Keratinocyte (primary cell): ENCODE results near the gene PIBF1. TPM values are rescaled to one million over a fixed set of nuclear protein-coding genes. Genes with fewer than 3 reads are reported as not detected.
A peak's percentile ranks its signal among the peaks of the same experiment; 100 is the strongest.

Experiments used
- DNase-seq: peaks from one replicate; pipeline ENCODE4 v3.0.0-alpha.2; 2011; ENCODE audit warnings: low read depth, missing footprints, low spot score
- FAIRE-seq: peaks from 2 replicates; lab custom pipeline; 2011; peaks lifted over from hg19 to GRCh38; lab: Jason Lieb, UNC
- H2AFZ ChIP-seq: 2 replicates; pipeline ENCODE4 v1.6.0; 2012; ENCODE audit warnings: low read length, control low read depth, inconsistent platforms; ENCODE audit not compliant: control insufficient read depth
- H3K27ac ChIP-seq: 2 replicates; pipeline ENCODE4 v1.5.1; 2011; ENCODE audit warnings: low read length; ENCODE audit not compliant: control insufficient read depth, insufficient read depth
- H3K27me3 ChIP-seq: 3 replicates; pipeline ENCODE4 v1.6.0; 2011; ENCODE audit warnings: low read length; ENCODE audit not compliant: control insufficient read depth, insufficient read depth; ENCODE audit errors: extremely low read depth
- H3K36me3 ChIP-seq, 2 experiments: 2 replicates in 1 of 2; 3 replicates in 1 of 2; pipeline ENCODE4 v1.5.1; 2011; ENCODE audit warnings: low read length in 2 of 2, mild to moderate bottlenecking in 1 of 2; ENCODE audit not compliant: control insufficient read depth in 2 of 2, insufficient read depth in 2 of 2; ENCODE audit errors: extremely low read depth in 1 of 2
- H3K4me1 ChIP-seq: 3 replicates; pipeline ENCODE4 v1.5.1; 2011; ENCODE audit warnings: low read length; ENCODE audit not compliant: control insufficient read depth, insufficient read depth; ENCODE audit errors: extremely low read depth
- H3K4me2 ChIP-seq: 3 replicates; pipeline ENCODE4 v1.6.0; 2011; ENCODE audit warnings: low read depth, low read length; ENCODE audit not compliant: control insufficient read depth, insufficient read depth; ENCODE audit errors: extremely low read depth
- H3K4me3 ChIP-seq, 3 experiments: fragments of 200-600 bp in 1 of 3; sonication (generic) in 1 of 3; 2 replicates in 2 of 3; 3 replicates in 1 of 3; pipeline ENCODE4 v1.5.1; 2011 to 2016; ENCODE audit warnings: low read length in 3 of 3, mild to moderate bottlenecking in 3 of 3, control low read depth in 2 of 3, inconsistent platforms in 1 of 3, low read depth in 1 of 3, mixed read lengths in 1 of 3, mixed run types in 1 of 3, moderate library complexity in 1 of 3; ENCODE audit not compliant: control insufficient read depth in 2 of 3, insufficient read depth in 2 of 3; ENCODE audit errors: extremely low read depth in 1 of 3
- H3K79me2 ChIP-seq: 2 replicates; pipeline ENCODE4 v1.6.0; 2012; ENCODE audit warnings: low read length; ENCODE audit not compliant: control insufficient read depth, insufficient read depth
- H3K9ac ChIP-seq: 3 replicates; pipeline ENCODE4 v1.6.0; 2011; ENCODE audit warnings: low read length; ENCODE audit not compliant: control insufficient read depth, insufficient read depth; ENCODE audit errors: extremely low read depth
- H3K9me1 ChIP-seq: 3 replicates; pipeline ENCODE4 v1.6.0; 2011; ENCODE audit warnings: low read length; ENCODE audit not compliant: control insufficient read depth, insufficient read depth; ENCODE audit errors: extremely low read depth
- H3K9me3 ChIP-seq: 2 replicates; pipeline ENCODE4 v1.5.1; 2012; ENCODE audit warnings: low read depth, low read length; ENCODE audit not compliant: control insufficient read depth
- H4K20me1 ChIP-seq: 3 replicates; pipeline ENCODE4 v1.6.0; 2011; ENCODE audit warnings: low read length; ENCODE audit not compliant: control insufficient read depth, insufficient read depth; ENCODE audit errors: extremely low read depth
- EZH2 ChIP-seq: IDR thresholded peaks from one replicate; pipeline ENCODE4 v1.6.1; 2012; ENCODE audit warnings: inconsistent platforms, mild to moderate bottlenecking, low read length, moderate library complexity
- dilution Hi-C: fragments of 300-500 bp; cut with MboI; formaldehyde crosslinking; loops from one replicate; pipeline ENCODE4 v1.7.0; 2020; ENCODE audit warnings: low sequenced_read_pairs; ENCODE audit not compliant: extremely low pct_ligation_motif_present
- polyA plus RNA-seq, 5 experiments: library from polyadenylated mRNA; depleted of rRNA in 3 of 5; stranded (reverse) in 3 of 5; stranded (forward) in 1 of 5; unstranded in 1 of 5; fragments of >200 nt; gene quantifications; 1 replicate in 1 of 5; 2 replicates in 3 of 5; 3 replicates in 1 of 5; pipeline versions ENCODE4 v1.2.1 to v1.2.3, GENCODE V29; 2011 to 2012; ENCODE audit warnings: missing spikeins in 2 of 5, low read depth in 1 of 5, low replicate concordance in 1 of 5
- TF ChIP-seq, protein P1 (sequence below), 3 experiments: IDR thresholded peaks in 1 of 3; conservative IDR thresholded peaks in 1 of 3; optimal IDR thresholded peaks in 1 of 3; 2 replicates in 2 of 3; 3 replicates in 1 of 3; pipeline versions ENCODE3 to v1.5.1; 2011; ENCODE audit warnings: low read length in 3 of 3, mild to moderate bottlenecking in 3 of 3, moderate library complexity in 2 of 3, control low read depth in 1 of 3, inconsistent platforms in 1 of 3; ENCODE audit not compliant: insufficient read depth in 2 of 3; ENCODE audit errors: extremely low read depth in 1 of 3

PIBF1 gene
- polyA plus RNA-seq, 1 donor (not counting 4 experiments of a cell fraction or from before 2014, with no cell fraction given), result 9.1 TPM

DNA sequence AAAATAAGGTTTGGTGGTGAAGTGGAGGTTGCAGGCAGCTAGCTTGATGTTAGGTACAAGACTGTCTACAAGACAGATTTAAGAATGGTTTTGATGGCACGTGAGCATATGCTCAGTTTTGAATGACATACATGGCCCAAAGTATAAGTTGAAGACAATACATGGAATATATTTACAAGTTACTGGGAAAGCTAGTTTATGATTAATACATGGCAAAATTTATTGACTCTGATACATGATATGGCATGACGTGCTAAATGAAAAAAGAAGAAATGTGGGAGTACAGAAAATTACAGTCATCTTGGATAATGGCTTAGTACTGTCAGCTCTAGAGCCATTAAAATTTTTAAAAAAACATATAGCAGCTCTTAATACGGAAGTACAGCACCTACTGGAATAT is 281.2 kb downstream of the PIBF1 start:
- H3K27ac ChIP-seq, result peak overlapping the region; percentile 97
- DNase-seq (no peak), FAIRE-seq (no peak)
- TF ChIP-seq, protein P1, sequence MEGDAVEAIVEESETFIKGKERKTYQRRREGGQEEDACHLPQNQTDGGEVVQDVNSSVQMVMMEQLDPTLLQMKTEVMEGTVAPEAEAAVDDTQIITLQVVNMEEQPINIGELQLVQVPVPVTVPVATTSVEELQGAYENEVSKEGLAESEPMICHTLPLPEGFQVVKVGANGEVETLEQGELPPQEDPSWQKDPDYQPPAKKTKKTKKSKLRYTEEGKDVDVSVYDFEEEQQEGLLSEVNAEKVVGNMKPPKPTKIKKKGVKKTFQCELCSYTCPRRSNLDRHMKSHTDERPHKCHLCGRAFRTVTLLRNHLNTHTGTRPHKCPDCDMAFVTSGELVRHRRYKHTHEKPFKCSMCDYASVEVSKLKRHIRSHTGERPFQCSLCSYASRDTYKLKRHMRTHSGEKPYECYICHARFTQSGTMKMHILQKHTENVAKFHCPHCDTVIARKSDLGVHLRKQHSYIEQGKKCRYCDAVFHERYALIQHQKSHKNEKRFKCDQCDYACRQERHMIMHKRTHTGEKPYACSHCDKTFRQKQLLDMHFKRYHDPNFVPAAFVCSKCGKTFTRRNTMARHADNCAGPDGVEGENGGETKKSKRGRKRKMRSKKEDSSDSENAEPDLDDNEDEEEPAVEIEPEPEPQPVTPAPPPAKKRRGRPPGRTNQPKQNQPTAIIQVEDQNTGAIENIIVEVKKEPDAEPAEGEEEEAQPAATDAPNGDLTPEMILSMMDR (optimal IDR thresholded peaks at IDR 0.05 in 1 of 3, IDR thresholded peaks at IDR 0.05 in 1 of 3, conservative IDR thresholded peaks at IDR 0.05 in 1 of 3; ENCODE audit: extremely low read depth in 1 of 3, insufficient read depth in 2 of 3, low read length in 3 of 3), result no peak
- TF ChIP-seq EZH2, result no peak
- peak overlapping the region; percentile 83 for H3K4me2 ChIP-seq
- peaks cover 92% of the 10 kb centered on the region for H3K79me2 ChIP-seq
- peaks cover 8 to 39% of the 10 kb centered on the region in 2 experiments for H3K36me3 ChIP-seq
- peaks cover 53% of the 10 kb centered on the region for H3K4me1 ChIP-seq
- dilution Hi-C loops, result no loop called here
- H3K27me3 ChIP-seq, result no peaks in the 10 kb centered on the region
- no peaks in the 10 kb centered on the region for H3K9me1 ChIP-seq
- no peak overlapping the region for H2AFZ ChIP-seq
- H3K9me3 ChIP-seq, result no peaks in the 10 kb centered on the region
- H3K4me3 ChIP-seq, result peak overlapping the region; percentile 4 to 94 (median 71)
- peaks cover 7% of the 10 kb centered on the region for H4K20me1 ChIP-seq
- peak overlapping the region; percentile 96 for H3K9ac ChIP-seq

DNA sequence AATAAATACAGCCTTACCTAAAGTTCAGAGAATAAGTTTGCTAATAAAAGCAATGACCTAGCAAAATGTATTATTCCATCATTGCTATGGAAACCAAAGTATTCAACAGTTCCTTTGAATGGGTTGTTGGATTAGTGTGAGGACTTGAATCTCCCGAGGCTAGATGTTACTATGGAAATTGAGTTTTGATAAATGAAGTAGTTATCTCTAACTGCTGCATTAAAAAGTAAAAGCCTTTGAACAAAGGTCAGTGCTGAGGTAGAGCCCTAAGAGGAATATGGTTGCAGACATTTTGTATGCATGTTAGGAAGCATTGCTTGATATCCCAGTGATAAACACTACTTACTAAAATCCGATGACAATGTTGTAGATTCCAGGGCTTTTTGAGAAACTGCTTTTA is 283.1 kb downstream of the PIBF1 start:
- no peaks in the 10 kb centered on the region for H3K27me3 ChIP-seq
- dilution Hi-C loops, result no loop called here
- DNase-seq (no peak), FAIRE-seq (no peak)
- no peaks in the 10 kb centered on the region for H3K9me3 ChIP-seq
- H3K4me3 ChIP-seq, result peak overlapping the region; percentile 1 to 46 (median 14)
- H2AFZ ChIP-seq, result no peak overlapping the region
- H3K27ac ChIP-seq, result peak overlapping the region; percentile 97
- peak overlapping the region; percentile 83 for H3K4me2 ChIP-seq
- peaks cover 8 to 38% of the 10 kb centered on the region in 2 experiments for H3K36me3 ChIP-seq
- peaks cover 7% of the 10 kb centered on the region for H4K20me1 ChIP-seq
- H3K4me1 ChIP-seq, result peaks cover 68% of the 10 kb centered on the region
- peak overlapping the region; percentile 96 for H3K9ac ChIP-seq
- H3K9me1 ChIP-seq, result no peaks in the 10 kb centered on the region
- TF ChIP-seq, protein P1 (optimal IDR thresholded peaks at IDR 0.05 in 1 of 3, IDR thresholded peaks at IDR 0.05 in 1 of 3, conservative IDR thresholded peaks at IDR 0.05 in 1 of 3; ENCODE audit: extremely low read depth in 1 of 3, insufficient read depth in 2 of 3, low read length in 3 of 3), result no peak
- TF ChIP-seq EZH2, result no peak
- peaks cover 98% of the 10 kb centered on the region for H3K79me2 ChIP-seq
